ENCODE data around the gene ZKSCAN4.

DNA sequence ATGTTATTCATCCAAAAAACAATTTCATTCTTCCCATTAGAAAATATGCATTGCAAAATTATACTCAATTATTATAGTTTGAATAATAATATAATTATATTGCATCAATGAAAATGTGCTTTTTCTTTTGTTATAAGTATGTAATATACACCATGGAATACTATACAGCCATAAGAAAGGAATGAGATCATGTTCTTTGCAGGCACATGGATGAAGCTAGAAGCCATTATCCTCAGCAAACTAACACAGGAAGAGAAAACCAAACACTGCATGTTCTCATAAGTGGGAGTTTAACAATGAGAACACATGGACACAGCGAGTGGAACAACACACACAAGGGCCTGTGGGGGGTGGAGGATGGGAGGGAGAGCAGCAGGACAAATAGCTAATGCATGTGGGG lies 5.0 kb upstream of the ZKSCAN4 start:
- TF ChIP-seq, protein P1, sequence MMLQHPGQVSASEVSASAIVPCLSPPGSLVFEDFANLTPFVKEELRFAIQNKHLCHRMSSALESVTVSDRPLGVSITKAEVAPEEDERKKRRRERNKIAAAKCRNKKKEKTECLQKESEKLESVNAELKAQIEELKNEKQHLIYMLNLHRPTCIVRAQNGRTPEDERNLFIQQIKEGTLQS (IDR thresholded peaks at IDR 0.05; ENCODE audit: insufficient read depth, low read depth, low read length), result no peak
- TF ChIP-seq, protein P2, sequence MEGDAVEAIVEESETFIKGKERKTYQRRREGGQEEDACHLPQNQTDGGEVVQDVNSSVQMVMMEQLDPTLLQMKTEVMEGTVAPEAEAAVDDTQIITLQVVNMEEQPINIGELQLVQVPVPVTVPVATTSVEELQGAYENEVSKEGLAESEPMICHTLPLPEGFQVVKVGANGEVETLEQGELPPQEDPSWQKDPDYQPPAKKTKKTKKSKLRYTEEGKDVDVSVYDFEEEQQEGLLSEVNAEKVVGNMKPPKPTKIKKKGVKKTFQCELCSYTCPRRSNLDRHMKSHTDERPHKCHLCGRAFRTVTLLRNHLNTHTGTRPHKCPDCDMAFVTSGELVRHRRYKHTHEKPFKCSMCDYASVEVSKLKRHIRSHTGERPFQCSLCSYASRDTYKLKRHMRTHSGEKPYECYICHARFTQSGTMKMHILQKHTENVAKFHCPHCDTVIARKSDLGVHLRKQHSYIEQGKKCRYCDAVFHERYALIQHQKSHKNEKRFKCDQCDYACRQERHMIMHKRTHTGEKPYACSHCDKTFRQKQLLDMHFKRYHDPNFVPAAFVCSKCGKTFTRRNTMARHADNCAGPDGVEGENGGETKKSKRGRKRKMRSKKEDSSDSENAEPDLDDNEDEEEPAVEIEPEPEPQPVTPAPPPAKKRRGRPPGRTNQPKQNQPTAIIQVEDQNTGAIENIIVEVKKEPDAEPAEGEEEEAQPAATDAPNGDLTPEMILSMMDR (IDR thresholded peaks at IDR 0.05; ENCODE audit: control extremely low read depth in 1 of 3, insufficient read depth in 1 of 3, low read depth in 1 of 3, low read length in 3 of 3), result no peak
- no peak for TF ChIP-seq EZH2 (IDR thresholded peaks at IDR 0.05; ENCODE audit: low read depth, low read length, severe bottlenecking)
- no peak for TF ChIP-seq GTF2F1 (IDR thresholded peaks at IDR 0.05; ENCODE audit: borderline replicate concordance, low read depth, low read length)
- TF ChIP-seq SRF (IDR thresholded peaks at IDR 0.05; ENCODE audit: low read depth, low read length), result no peak
- TF ChIP-seq EGR1 (IDR thresholded peaks at IDR 0.05; ENCODE audit: borderline replicate concordance, low read depth, low read length), result no peak
- no peak for TF ChIP-seq HDAC2 (IDR thresholded peaks at IDR 0.05; ENCODE audit: borderline replicate concordance in 1 of 2, low read depth in 2 of 2, low read length in 2 of 2)
